MM.1S (cell line): ENCODE measurements around the gene PARD3.

Experiments used
- CTCF ChIP-seq: fragments of 300-600 bp; sonication (generic); IDR thresholded peaks from 2 replicates; pipeline ENCODE4 v1.5.1; 2016; ENCODE audit warnings: antibody characterized with exemption, low read length, mixed read lengths
- EZH2 ChIP-seq: fragments of 300-600 bp; sonication (generic); optimal IDR thresholded peaks from 2 replicates; pipeline ENCODE3; 2017; ENCODE audit warnings: low read depth, mild to moderate bottlenecking, antibody characterized with exemption, low read length, mixed read lengths

- TF ChIP-seq EZH2 (no peak), CTCF (no peak)
These were observed 707.2 kb downstream of the PARD3 start for GRCh38 chr10:34107626-34108516.
